GM13976 (cell line): Measurements from ENCODE around the gene TEX48.

Experiments
- DNase-seq: peaks from one replicate; pipeline ENCODE4 v3.0.0; 2012; ENCODE audit warnings: low spot score
- in situ Hi-C: fragments of 300-500 bp; cut with MboI; formaldehyde crosslinking; loops from one replicate; pipeline ENCODE4 v1.12.0; 2022; ENCODE audit warnings: low sequenced_read_pairs, mixed read lengths, inconsistent platforms; ENCODE audit not compliant: unreplicated experiment
- TF ChIP-seq, protein P1 (sequence below): IDR thresholded peaks from 2 replicates; pipeline ENCODE4 v1.5.1; 2012; ENCODE audit warnings: borderline replicate concordance, mild to moderate bottlenecking; ENCODE audit not compliant: insufficient read depth; ENCODE audit errors: extremely low read depth, missing control alignments, control extremely low read depth

The TEX48 gene, protein sequence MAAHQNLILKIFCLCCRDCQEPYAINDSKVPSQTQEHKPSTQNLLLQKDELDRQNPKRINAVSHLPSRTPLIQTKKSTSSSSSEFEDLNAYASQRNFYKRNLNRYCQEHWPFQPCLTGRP

DNA sequence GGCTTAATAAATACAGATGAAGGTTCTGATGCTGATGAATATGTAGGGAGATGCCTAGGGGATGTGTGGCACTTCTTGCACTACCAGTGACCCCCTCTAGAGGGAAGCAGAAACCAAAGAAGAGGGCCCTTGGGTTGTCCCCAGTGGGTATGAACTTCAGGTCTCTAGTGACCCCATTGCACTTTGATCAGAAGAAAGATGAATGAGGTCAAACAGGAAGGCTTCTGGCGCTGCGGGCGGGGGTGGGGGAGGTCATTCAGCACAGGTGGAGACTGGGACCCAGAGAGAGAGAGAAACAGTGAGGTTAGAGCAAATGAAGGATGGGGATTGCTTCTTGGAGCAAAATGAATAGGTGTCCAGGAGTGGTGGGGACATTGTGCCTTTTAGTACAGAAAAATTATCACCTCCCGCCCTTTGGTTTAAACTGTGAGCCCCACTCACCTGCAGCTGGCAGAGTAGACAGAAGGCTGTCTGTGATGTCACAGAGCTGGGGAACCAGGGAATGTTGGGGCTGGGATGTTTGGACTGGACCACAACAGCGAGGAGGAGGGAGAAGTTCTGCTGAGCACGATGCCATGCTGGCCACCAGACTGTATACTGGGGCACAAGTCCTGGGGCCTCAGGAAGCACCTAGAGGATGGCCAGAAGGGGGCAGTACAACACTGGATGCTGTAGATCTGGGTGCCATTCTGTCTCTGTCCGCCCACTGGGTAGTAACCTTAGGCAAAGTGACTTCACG is at the start of gene TEX48:
Gene TEX48, minus strand, starts transcription at position 599 of the 739 bp plus-strand sequence. CDS start 10,469 bp downstream, outside the sequence.
- TF ChIP-seq, protein P1, sequence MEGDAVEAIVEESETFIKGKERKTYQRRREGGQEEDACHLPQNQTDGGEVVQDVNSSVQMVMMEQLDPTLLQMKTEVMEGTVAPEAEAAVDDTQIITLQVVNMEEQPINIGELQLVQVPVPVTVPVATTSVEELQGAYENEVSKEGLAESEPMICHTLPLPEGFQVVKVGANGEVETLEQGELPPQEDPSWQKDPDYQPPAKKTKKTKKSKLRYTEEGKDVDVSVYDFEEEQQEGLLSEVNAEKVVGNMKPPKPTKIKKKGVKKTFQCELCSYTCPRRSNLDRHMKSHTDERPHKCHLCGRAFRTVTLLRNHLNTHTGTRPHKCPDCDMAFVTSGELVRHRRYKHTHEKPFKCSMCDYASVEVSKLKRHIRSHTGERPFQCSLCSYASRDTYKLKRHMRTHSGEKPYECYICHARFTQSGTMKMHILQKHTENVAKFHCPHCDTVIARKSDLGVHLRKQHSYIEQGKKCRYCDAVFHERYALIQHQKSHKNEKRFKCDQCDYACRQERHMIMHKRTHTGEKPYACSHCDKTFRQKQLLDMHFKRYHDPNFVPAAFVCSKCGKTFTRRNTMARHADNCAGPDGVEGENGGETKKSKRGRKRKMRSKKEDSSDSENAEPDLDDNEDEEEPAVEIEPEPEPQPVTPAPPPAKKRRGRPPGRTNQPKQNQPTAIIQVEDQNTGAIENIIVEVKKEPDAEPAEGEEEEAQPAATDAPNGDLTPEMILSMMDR: peak; percentile 69
- peak; percentile 69 for DNase-seq
- in situ Hi-C loops: loop anchor here (5.0 to 25.0 kb wide), 4 partner anchors 53 to 831 kb away; no protein-coding TSS in a partner anchor

DNA sequence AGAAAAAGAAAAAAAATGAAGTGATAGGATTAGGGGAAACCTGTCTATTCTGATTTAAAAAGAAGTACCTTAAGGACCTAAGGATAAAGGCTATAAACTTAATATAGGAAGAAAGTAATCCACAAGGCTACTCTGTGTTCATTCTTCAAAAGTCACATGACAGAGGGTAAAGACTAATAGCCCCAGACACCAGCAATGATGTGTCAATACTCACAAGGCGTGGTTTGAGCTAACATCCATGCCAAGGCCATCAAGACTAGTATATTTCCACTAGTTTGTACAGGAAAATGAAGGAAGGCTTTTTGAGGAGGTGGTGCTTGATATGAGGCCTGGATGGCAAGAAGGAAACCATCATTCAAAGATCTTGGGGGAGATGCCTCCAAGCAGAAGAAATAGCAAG is 49.7 kb upstream of the TEX48 start:
- TF ChIP-seq, protein P1: no peak
- DNase-seq: no peak
- in situ Hi-C loops: loop anchor here (10.0 kb wide), 1 partner anchor 47 kb away; the partner anchor contains the start of gene TEX48

DNA sequence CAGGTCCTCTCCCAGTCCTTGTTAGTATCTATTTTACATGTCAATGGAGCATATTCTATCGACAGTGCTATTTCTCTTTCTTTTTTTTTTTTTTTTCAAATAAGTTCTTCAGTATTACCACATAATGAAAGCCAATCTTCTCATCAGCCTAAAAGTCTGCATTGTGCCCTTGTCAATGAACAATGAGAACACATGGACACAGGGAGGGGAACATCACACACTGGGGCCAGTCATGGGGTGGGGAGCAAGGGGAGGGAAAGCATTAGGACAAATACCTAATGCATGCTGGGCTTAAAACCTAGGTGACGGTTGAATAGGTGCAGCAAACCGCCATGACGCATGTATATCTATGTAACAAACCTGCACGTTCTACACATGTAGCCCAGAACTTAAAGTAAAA is 47.7 kb upstream of the TEX48 start:
- in situ Hi-C loops: loop anchor here (10.0 kb wide), 1 partner anchor 45 kb away; the partner anchor contains the start of gene TEX48
- TF ChIP-seq, protein P1: no peak
- DNase-seq: no peak

DNA sequence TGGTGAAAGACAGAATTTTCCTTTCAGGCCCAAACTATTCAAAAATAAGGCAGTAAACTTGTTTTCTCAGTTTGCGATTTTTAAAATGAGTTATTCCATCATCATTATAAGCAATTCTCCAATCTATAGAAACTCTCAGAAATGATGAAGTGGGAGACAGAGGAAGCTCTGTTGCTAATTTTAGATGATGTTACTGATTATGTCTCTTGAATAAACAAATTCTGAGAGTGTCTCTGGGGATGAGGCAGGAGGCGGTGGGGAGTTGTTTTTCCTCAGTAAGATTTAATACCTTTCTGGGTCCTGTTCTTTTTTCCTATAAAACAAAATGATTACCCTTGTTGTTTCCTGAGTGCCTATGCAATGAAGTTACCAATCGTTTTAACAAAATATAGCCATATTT is 43.9 kb upstream of the TEX48 start:
- TF ChIP-seq, protein P1: no peak
- no peak for DNase-seq
- in situ Hi-C loops: no loop called here

DNA sequence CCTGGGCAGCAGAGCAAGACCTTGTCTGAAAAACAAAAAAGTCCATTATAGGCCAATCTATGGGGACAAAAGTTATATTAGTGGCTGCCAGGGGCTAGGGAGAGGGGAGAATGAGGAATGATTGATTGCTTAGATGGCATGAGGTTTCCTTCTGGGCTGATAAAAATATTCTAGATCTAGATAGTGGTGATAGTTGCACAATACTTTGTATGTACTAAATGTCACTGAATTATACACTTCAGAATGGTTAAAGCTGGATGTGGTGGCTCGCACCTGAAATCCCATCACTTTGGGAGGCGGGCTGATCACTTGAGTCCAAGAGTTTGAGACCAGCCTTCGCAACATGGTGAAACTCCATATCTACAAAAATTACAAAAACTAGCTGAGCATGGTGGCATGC is 42.8 kb upstream of the TEX48 start:
- no peak for DNase-seq
- TF ChIP-seq, protein P1: no peak
- in situ Hi-C loops: no loop called here

DNA sequence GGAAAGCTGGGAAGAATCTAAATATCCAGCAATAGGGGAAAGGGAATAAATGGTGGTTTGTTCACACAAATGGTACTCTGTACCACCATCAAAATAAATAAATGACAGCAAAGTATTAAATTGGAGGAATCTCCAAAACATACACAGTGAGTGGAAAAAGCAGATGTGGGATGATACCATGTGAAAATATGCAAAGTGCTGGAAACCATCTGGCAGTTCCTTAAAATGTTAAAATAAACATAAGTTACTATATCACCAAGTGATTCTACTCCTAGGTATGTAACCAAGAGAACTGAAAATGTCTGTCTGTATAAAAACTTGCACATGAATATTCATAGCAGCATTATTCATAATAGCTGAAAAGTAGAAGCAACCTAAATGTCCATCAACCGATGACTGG is 41.9 kb upstream of the TEX48 start:
- TF ChIP-seq, protein P1: no peak
- DNase-seq: no peak
- in situ Hi-C loops: no loop called here
